GM18868 (cell line): ENCODE data around the gene FBXO34.
A peak's percentile ranks its signal among the peaks of the same experiment; 100 is the strongest.
"Not testable (repeated sequence)": the region's sequence is repeated elsewhere in the genome, so short reads cannot be mapped to it uniquely, and the experiment has no call there.

Experiments
- ATAC-seq: cut with Tn5 transposase; IDR thresholded peaks from one replicate; pipeline ENCODE4 v1.9.1; 2021; ENCODE audit warnings: mild to moderate bottlenecking, moderate library complexity; ENCODE audit not compliant: unreplicated experiment

Gene FBXO34

DNA sequence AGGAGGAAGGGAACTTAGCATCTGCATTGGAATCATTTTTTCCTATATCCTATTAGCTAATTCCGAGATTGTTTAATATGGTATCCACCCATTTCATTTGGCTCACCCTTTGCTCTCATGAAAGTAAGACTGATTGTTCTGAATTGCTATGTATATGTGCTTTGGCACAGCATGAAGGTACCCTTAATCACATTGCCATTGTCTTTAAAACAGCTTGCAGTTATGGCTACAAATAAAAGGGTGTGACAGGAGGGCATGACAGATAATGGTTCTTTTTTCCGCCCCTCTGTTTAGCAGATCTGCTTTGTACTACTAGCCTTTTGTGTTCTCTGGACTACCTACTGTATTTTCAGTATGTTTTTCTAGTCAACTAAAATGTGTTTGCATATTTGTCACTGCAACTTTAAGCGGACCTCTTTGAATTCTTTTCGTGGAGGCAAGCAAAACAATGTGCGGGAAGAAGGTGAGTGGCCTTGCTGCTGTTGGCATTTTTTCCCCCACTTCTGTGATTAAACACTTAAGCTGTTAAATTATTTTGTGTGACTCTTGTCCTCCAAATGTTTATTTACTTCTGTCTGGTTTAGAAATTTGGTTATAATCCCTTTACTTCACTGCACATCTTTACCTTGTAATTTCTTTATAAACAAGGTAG is 35.8 kb downstream of the FBXO34 start:
- no peak for ATAC-seq

DNA sequence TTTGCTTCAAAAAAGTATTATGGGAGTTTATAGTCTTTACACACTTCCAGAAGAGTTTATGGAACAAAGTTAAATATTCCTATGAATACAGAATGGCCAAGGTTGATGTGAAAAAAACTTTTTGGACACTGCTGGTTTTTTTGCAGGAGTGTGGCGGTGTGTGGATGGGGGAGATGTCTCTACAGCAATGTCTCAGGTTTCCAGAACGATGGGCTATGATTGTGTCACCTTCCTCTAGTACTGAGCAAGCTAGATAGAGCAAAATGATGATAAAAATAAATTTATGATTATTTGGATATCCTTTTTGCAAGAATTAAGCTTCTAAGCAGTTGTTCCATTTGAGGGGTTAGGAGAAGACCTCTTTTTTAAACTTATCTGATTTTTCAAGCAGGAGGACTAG is 37.9 kb downstream of the FBXO34 start:
- ATAC-seq = no peak

- ATAC-seq = no peak
These were observed 38.6 kb downstream of the FBXO34 start for GRCh38 chr14:55309761-55310365.

- ATAC-seq = not testable (repeated sequence)
These were observed 41.3 kb downstream of the FBXO34 start for GRCh38 chr14:55312379-55313030.

GRCh38 chr14:55313480-55313879 is 42.3 kb downstream of the FBXO34 start:
- no peak for ATAC-seq

DNA sequence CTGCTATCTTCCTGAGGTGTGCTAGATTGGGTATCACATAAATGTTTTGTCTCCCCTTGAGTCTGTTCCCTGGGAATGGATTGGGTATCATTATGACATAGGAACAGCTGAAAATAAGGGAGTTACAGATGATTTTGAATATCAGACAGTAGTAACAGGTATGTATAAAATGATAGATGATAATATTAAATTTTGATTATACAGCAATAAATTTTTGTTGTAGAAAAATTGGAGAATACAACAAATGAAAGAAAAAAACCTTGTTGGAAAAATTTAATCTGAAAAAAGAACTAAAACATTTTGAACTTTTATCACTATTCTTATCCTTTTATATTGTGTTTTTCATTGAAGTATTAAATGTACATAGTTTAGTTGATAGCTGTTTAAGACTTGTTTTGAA is 43.2 kb downstream of the FBXO34 start:
- no peak for ATAC-seq

GRCh38 chr14:55316564-55316963 is 45.3 kb downstream of the FBXO34 start:
- ATAC-seq = no peak

- ATAC-seq = no peak
These were observed 46.5 kb downstream of the FBXO34 start for GRCh38 chr14:55317542-55318306.

DNA sequence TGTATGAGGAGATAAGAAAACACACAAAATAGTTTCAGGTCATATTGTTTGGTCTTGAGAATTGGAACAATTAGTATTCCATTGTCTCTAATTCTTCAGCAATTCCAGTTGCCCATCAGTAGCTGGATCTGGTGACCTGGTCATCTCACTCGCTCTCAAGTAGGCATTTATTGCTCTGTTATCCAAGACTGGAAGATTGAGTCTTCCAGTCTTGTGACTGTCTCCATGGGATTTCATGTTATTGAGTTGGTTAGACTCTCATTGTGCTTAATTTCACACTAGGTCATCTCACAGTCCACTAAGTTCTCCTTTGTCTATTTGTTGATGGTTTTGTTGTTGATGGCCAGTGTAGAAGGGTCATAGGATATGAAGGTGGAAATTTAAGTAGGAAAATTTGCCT is 47.5 kb downstream of the FBXO34 start:
- ATAC-seq = no peak

GRCh38 chr14:55323910-55324309 is 52.7 kb downstream of the FBXO34 start:
- no peak for ATAC-seq

DNA sequence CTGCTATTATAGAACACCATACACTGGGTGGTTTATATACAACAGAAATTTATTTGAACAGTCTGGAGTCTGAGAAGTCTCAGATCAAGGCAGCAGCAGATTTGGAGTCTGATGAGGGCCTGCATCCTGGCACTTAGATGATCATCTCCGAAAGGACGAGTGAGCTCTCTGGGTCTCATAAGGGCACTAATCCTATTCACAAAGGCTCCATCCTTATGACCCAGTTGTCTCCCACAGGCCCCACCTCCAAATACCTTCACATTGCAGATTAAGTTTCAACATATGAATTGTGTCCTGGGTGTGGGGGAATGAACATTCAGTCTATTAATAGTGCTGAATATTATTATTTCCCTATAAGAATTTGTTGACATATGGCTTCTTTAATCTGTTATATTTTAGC is 53.6 kb downstream of the FBXO34 start:
- ATAC-seq = no peak

DNA sequence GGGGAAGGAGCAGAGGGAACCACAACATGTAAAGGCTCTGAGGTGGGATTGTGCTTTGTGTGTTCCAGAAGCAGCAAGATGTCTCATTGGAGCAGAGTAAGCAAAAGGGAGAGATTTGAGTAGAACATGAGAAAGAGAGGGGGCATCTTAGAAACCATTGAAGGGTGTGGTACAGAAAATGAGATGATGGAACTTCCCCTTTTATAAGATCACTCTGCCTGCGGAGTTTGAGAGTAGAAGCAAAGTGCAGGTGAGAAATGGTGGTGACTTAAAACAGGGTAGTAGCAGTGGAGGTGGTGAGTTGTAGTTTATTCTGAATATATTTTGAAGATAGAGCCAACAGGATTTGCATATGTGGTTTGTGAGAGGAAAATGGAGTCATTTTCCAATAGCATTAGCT is 56.0 kb downstream of the FBXO34 start:
- peak; percentile 91 for ATAC-seq

DNA sequence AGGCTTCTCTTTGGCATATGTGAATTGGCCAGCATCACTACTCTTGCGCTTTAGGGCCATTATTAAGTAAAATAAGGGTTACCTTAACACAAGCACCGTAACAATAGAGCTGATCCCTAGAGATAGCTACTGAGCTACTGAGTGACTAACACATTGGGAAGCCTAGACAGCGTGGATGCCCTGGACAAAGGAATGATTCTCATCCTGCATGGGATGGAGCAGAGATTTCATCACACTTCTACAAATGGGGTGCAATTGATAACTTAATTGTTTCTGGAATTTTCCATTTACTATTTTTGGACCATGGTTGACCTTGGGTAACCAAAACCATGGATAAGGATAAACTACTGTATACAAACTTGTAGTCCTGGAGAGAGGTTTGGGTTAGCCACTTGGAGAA is 57.1 kb downstream of the FBXO34 start:
- ATAC-seq = no peak

- ATAC-seq = no peak
These were observed 58.9 kb downstream of the FBXO34 start for GRCh38 chr14:55329999-55330710.

DNA sequence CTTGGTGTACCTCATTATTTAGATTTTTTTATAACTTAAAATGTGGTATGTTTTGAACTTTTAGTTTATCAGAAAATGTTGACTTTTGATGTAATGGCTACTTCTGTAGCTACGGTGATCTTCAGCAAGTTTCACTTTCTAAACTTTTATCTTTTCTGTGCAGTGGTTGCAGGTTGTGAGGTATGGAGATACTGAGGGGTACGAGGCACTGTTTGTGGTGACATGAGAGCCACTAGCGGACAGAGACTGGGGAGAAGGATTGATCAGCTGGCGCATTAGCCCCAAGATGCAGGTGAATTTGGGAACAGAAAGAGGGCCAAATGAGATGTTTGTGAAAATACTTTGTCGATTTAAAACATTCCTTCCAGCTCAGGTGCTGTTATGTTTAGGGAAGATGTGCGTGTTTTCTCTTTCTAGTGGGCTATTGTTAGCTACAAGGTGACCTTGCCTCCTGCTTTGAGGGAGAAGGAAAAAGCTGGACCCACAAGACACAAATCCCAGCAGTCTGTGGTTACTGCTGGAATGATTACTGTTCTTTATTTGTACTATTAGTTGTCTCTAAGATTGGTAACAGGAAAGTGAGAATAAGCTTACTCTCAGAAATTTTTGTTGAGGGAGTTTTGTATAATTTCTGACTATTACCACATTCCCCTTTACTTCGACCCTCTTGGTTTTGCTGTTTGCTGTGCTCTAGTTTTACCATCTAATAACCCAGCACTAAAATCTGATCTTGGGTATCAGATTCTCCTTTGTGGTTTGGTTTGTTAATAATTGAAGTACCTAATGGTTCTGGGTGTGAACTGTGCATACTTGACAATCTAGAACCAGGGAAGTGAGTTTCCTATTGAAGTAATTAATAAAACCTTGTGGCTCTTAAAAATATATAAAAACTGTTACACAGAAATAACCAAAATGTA is 61.7 kb downstream of the FBXO34 start:
- ATAC-seq = peak; percentile 62

GRCh38 chr14:55333711-55334485 is 62.7 kb downstream of the FBXO34 start:
- ATAC-seq = peak; percentile 74

GRCh38 chr14:55336162-55336561 is 64.9 kb downstream of the FBXO34 start:
- no peak for ATAC-seq

DNA sequence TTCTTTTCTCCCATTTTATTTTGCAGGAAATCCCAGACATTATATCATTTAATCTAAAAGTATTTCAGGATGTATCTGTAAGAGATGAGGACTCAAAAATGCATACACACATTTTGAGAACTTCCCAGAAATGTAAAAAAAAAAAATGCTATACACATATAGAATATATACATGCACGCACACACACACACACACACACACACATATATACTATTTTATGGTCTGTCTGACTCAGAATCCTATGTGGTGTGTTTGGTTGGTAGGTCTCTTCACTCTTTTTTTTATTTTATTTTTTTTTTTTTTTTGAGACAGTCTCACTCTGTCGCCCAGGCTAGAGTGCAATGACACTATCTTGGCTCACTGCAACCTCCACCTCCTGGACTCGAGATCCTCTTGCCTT is 65.5 kb downstream of the FBXO34 start:
- no peak for ATAC-seq

DNA sequence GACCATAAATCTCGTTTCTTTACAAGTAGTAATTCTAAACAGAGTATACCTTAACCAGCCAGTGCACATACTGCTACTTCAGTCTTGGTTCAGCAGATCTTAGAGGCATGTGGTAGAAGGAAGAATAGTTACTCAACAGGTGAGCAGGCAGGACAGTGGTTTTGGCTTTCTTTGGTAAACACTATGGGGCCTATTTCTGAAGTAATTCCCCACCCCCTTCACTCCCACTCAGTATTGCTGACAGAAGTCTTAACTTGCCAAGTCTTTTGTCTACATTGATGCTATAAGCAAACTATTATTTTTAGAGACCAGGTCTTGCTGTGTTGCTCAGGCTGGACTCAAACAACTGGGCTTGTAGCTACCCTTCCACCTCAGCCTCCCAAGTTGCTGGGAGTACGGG is 68.5 kb downstream of the FBXO34 start:
- ATAC-seq = peak; percentile 99
